GM12878 (cell line): ENCODE data around the gene CFAP157. TPM values are rescaled to one million over a fixed set of nuclear protein-coding genes. Genes with fewer than 3 reads are reported as not detected.
A peak's percentile ranks its signal among the peaks of the same experiment; 100 is the strongest.

ENCODE experiments used
- ATAC-seq: fragments of 200-7000 bp; cut with Tn5 transposase; 3 replicates; pipeline ENCODE4 v1.9.1; 2020; ENCODE audit warnings: mild to moderate bottlenecking, moderate library complexity
- BruUV-seq: library from RNA; stranded (reverse); fragments of 400-500 nt; replicated peaks from 2 replicates; lab custom pipeline; 2021; lab: Mats Ljungman, UMichigan
- CTCF ChIA-PET: fragments of 300-600 bp; sonication (Branson Sonifier 250); formaldehyde crosslinking; extraction: SDS; loops from one replicate; lab custom pipeline; 2021; ENCODE audit warnings: inconsistent platforms; lab: Yijun Ruan, JAX
- POLR2A ChIA-PET: fragments of 350-600 bp; formaldehyde crosslinking; extraction: SDS; loops from one replicate; lab custom pipeline; 2021; ENCODE audit warnings: inconsistent platforms; lab: Charles Lee
- RAD21 ChIA-PET: fragments of 300-600 bp; sonication (Branson Sonifier 250); formaldehyde crosslinking; loops from one replicate; lab custom pipeline; 2023; ENCODE audit warnings: antibody characterized with exemption; ENCODE audit not compliant: unreplicated experiment; lab: Charles Lee
- SMC1A ChIA-PET: fragments of 300-600 bp; sonication (Branson Sonifier 250); formaldehyde crosslinking; loops from one replicate; lab custom pipeline; 2023; ENCODE audit not compliant: unreplicated experiment, uncharacterized antibody; lab: Charles Lee
- DNase-seq: peaks from one replicate; pipeline ENCODE4 v3.0.0-alpha.2; 2011; ENCODE audit warnings: low read depth, low spot score
- FAIRE-seq: peaks from 3 replicates; lab custom pipeline; 2011; peaks lifted over from hg19 to GRCh38; lab: Jason Lieb, UNC
- H2AFZ ChIP-seq: 2 replicates; pipeline ENCODE4 v1.6.0; 2011; ENCODE audit warnings: low read depth, low read length, control low read depth; ENCODE audit not compliant: control insufficient read depth
- H3K27ac ChIP-seq: 2 replicates; pipeline ENCODE4 v1.5.1; 2011; ENCODE audit warnings: control low read depth; ENCODE audit not compliant: control insufficient read depth, insufficient read depth
- H3K27me3 ChIP-seq, 2 experiments: replicated peaks in 1 of 2; 2 replicates each; pipeline versions ENCODE4 v1.6.0 to v1.6.1; 2011; ENCODE audit warnings: low read length in 1 of 2; ENCODE audit not compliant: control insufficient read depth in 2 of 2, insufficient read depth in 2 of 2
- H3K36me3 ChIP-seq, 2 experiments: 2 replicates each; pipeline ENCODE4 v1.5.1; 2011; ENCODE audit warnings: low read length in 1 of 2; ENCODE audit not compliant: control insufficient read depth in 2 of 2, insufficient read depth in 2 of 2
- H3K4me1 ChIP-seq: 2 replicates; pipeline ENCODE4 v1.6.1; 2011; ENCODE audit warnings: mild to moderate bottlenecking, low read length, moderate library complexity, mixed read lengths; ENCODE audit not compliant: control insufficient read depth, insufficient read depth
- H3K4me2 ChIP-seq: 2 replicates; pipeline ENCODE4 v1.6.0; 2011; ENCODE audit warnings: control low read depth; ENCODE audit not compliant: control insufficient read depth, insufficient read depth
- H3K4me3 ChIP-seq: fragments of 200-600 bp; sonication (generic); 2 replicates; pipeline ENCODE4 v1.5.1; 2016
- H3K79me2 ChIP-seq: 2 replicates; pipeline ENCODE4 v1.6.0; 2011; ENCODE audit warnings: low read length; ENCODE audit not compliant: control insufficient read depth, insufficient read depth
- H3K9ac ChIP-seq: 2 replicates; pipeline ENCODE4 v1.8.0; 2011; ENCODE audit warnings: low read length, control low read depth, mixed read lengths; ENCODE audit not compliant: control insufficient read depth, insufficient read depth
- H3K9me3 ChIP-seq: replicated peaks from 3 replicates; pipeline ENCODE4 v1.5.1; 2011; ENCODE audit warnings: mild to moderate bottlenecking, low read length; ENCODE audit not compliant: control insufficient read depth, insufficient read depth
- H4K20me1 ChIP-seq: 2 replicates; pipeline ENCODE4 v1.6.0; 2011; ENCODE audit not compliant: control insufficient read depth, insufficient read depth
- BCLAF1 ChIP-seq: fragments of 450-650 bp; IDR thresholded peaks from 2 replicates; pipeline ENCODE4 v1.6.1; 2017; ENCODE audit warnings: antibody characterized with exemption, mild to moderate bottlenecking, moderate library complexity
- CHD2 ChIP-seq: IDR thresholded peaks from 2 replicates; pipeline ENCODE4 v1.6.1; 2011; ENCODE audit warnings: low read depth, low read length, improper control_type of control experiment, borderline replicate concordance
- HDGF ChIP-seq: fragments of 450-650 bp; IDR thresholded peaks from 2 replicates; pipeline ENCODE4 v1.6.1; 2016; ENCODE audit warnings: antibody characterized with exemption
- MTA2 ChIP-seq: fragments of 450-650 bp; IDR thresholded peaks from 2 replicates; pipeline ENCODE4 v1.6.1; 2016; ENCODE audit warnings: low read depth, mild to moderate bottlenecking, moderate library complexity
- MYC ChIP-seq: IDR thresholded peaks from 2 replicates; pipeline ENCODE4 v1.6.1; 2011; ENCODE audit warnings: mild to moderate bottlenecking, low read length, moderate library complexity, inconsistent platforms; ENCODE audit not compliant: insufficient read depth, insufficient replicate concordance, insufficient read length, severe bottlenecking
- POU2F2 ChIP-seq: IDR thresholded peaks from 3 replicates; pipeline ENCODE4 v1.6.1; 2011; ENCODE audit warnings: low read depth, mild to moderate bottlenecking, low read length, borderline replicate concordance
- RBBP5 ChIP-seq: fragments of 200-600 bp; sonication (generic); conservative IDR thresholded peaks from 2 replicates; pipeline ENCODE4 v1.6.1; 2016
- SIX5 ChIP-seq: IDR thresholded peaks from 2 replicates; pipeline ENCODE4 v1.6.1; 2011; ENCODE audit warnings: mild to moderate bottlenecking, low read depth, low read length, moderate library complexity; ENCODE audit not compliant: severe bottlenecking
- SMARCA5 ChIP-seq: fragments of 450-650 bp; IDR thresholded peaks from 2 replicates; pipeline ENCODE4 v1.6.1; 2017; ENCODE audit warnings: mild to moderate bottlenecking
- SRF ChIP-seq, 2 experiments: IDR thresholded peaks; 2 replicates each; pipeline ENCODE4 v1.6.1; 2011; ENCODE audit warnings: low read depth in 2 of 2, low read length in 2 of 2, mild to moderate bottlenecking in 1 of 2, moderate library complexity in 1 of 2
- STAT3 ChIP-seq: IDR thresholded peaks from 2 replicates; pipeline ENCODE4 v1.6.1; 2011; ENCODE audit warnings: low read depth, low read length, improper control_type of control experiment
- SUZ12 ChIP-seq: fragments of 200-600 bp; sonication (generic); IDR thresholded peaks from one replicate; pipeline ENCODE4 v1.6.1; 2018; ENCODE audit warnings: antibody characterized with exemption, mild to moderate bottlenecking; ENCODE audit not compliant: unreplicated experiment
- TCF12 ChIP-seq: IDR thresholded peaks from 2 replicates; pipeline ENCODE4 v1.6.1; 2011; ENCODE audit warnings: low read depth, mild to moderate bottlenecking, low read length
- ZNF24 ChIP-seq: fragments of 450-650 bp; IDR thresholded peaks from 2 replicates; pipeline ENCODE4 v1.6.1; 2017; ENCODE audit warnings: antibody characterized with exemption, mild to moderate bottlenecking
- ZNF592 ChIP-seq: fragments of 450-650 bp; IDR thresholded peaks from 2 replicates; pipeline ENCODE4 v1.6.1; 2017; ENCODE audit warnings: mild to moderate bottlenecking, moderate library complexity
- WGBS: methylation state at CpG from one replicate; pipeline ENCODE4 v1.1.6; 2016; ENCODE audit warnings: low lambda C conversion rate; ENCODE audit not compliant: insufficient replicate concordance, insufficient coverage; ENCODE audit errors: missing lambda C conversion rate; 5-methylcytosine and 5-hydroxymethylcytosine counted together
- in situ Hi-C: fragments of 300-500 bp; cut with MboI; formaldehyde crosslinking; loops from 9 replicates; pipeline ENCODE4 v1.14.3; 2018; ENCODE audit warnings: mixed read lengths
- intact Hi-C: fragments of 100-400 bp; cut with micrococcal nuclease; formaldehyde crosslinking; loops from one replicate; pipeline ENCODE4 v1.14.2; 2022; ENCODE audit not compliant: unreplicated experiment
- polyA plus RNA-seq, 11 experiments: library from polyadenylated mRNA; depleted of rRNA in 4 of 11; unstranded in 6 of 11; stranded (reverse) in 5 of 11; fragments of >200 nt; fragmentation: Nextera tagmentation in 4 of 11; fragmentation: Illumina TruSeq in 1 of 11; extraction: Ambion mirVana in 4 of 11; extraction: Trizol in 1 of 11; gene quantifications; 1 replicate in 1 of 11; 2 replicates in 10 of 11; pipeline versions ENCODE4 v1.2.1 to v1.2.3, GENCODE V29; 2011 to 2016; ENCODE audit warnings: inconsistent platforms in 2 of 11, missing spikeins in 2 of 11, low read depth in 1 of 11
- total RNA-seq, 4 experiments: library from RNA; depleted of rRNA in 3 of 4; stranded (reverse); fragments of >200 nt in 3 of 4; fragmentation: Illumina TruSeq in 1 of 4; extraction: Trizol in 1 of 4; gene quantifications; 2 replicates each; pipeline versions ENCODE4 v1.2.1 to v1.2.3, GENCODE V29; 2013 to 2021

The CFAP157 gene
- total and polyA plus RNA-seq, 10 of the 15 experiments (the other 5 are each of a cell fraction or from before 2014, with no cell fraction given) = 0.08 to 0.72 TPM; not detected in 8

- H4K20me1 ChIP-seq = no peaks in the 10 kb centered on the region
- POLR2A ChIA-PET = interaction anchor here (0.6 to 2.0 kb wide), 10 partner anchors 37 to 215 kb away, joined by 3 to 13 read pairs (median 4); partner anchors contain the start of genes CDK9 and SH2D3C
- no peaks in the 10 kb centered on the region; a peak in 1 of 4 replicates for H3K36me3 ChIP-seq
- WGBS = 56% methylated on average over 21 of the region's 22 CpGs
- peak overlapping the region; percentile 76; the same call in 1 of the 2 replicates for H3K4me3 ChIP-seq
- SMC1A ChIA-PET = interaction anchor here (0.8 to 2.3 kb wide), 26 partner anchors 11 to 338 kb away, joined by 3 to 25 read pairs (median 6); partner anchors contain the start of genes CDK9, CFAP157, ENG and FPGS
- H3K27ac ChIP-seq = no peak overlapping the region; the same call in 1 of the 2 replicates
- CTCF ChIA-PET = interaction anchor here (0.5 to 2.5 kb wide), 60 partner anchors 10 to 1143 kb away, joined by 3 to 79 read pairs (median 5); partner anchors contain the start of genes CDK9, ENG, FPGS and PIP5KL1
- no peak for FAIRE-seq
- peak overlapping the region; percentile 78; the same call in 1 of the 2 replicates for H3K9ac ChIP-seq
- DNase-seq = no peak
- intact Hi-C loops = loop anchor here (1.0 to 2.0 kb wide), 4 partner anchors 43 to 230 kb away; no protein-coding TSS in a partner anchor
- BruUV-seq = no TSS peak
- H2AFZ ChIP-seq = peak overlapping the region; percentile 94
- in situ Hi-C loops = loop anchor here (5.0 kb wide), 2 partner anchors 142 to 232 kb away; no protein-coding TSS in a partner anchor
- ATAC-seq = no peak
- H3K4me2 ChIP-seq = peak overlapping the region; percentile 100
- peaks cover 6% of the 10 kb centered on the region for H3K4me1 ChIP-seq
- RAD21 ChIA-PET = interaction anchor here (0.7 to 2.6 kb wide), 38 partner anchors 18 to 793 kb away, joined by 3 to 83 read pairs (median 4); partner anchors contain the start of genes CDK9, FPGS, PTRH1 and SH2D3C
- no peaks in the 10 kb centered on the region for H3K79me2 ChIP-seq
- H3K27me3 ChIP-seq = no peaks in the 10 kb centered on the region
- no peaks in the 10 kb centered on the region for H3K9me3 ChIP-seq
- TF ChIP-seq POU2F2 = no peak; the same call in 2 of the 3 replicates
- TF ChIP-seq CHD2 = no peak
- no peak for TF ChIP-seq BCLAF1
- no peak for TF ChIP-seq SUZ12
- TF ChIP-seq MYC = peak; percentile 40
- TF ChIP-seq ZNF592 = 0 out of 2 replicates have a peak, but pooled peaks have one; percentile 12
- TF ChIP-seq TCF12 = 0 out of 2 replicates have a peak, but pooled peaks have one; percentile 5
- TF ChIP-seq SMARCA5 = peak; percentile 73; the same call in 1 of the 2 replicates
- no peak for TF ChIP-seq RBBP5
- TF ChIP-seq HDGF = 0 out of 2 replicates have a peak, but pooled peaks have one; percentile 54
- no peak for TF ChIP-seq SIX5
- TF ChIP-seq STAT3 = no peak
- TF ChIP-seq MTA2 = 0 out of 2 replicates have a peak, but pooled peaks have one; percentile 21
- TF ChIP-seq ZNF24 = no peak
- 0 out of 4 replicates have a peak, but pooled peaks of 1 of the 2 experiments have one; percentile 31 for TF ChIP-seq SRF (IDR thresholded peaks at IDR 0.05; ENCODE audit: low read depth in 2 of 2, low read length in 2 of 2)
These were observed 27.5 kb downstream of the CFAP157 start for GRCh38 chr9:127734247-127734746.
